HG02571 (cell line): ENCODE data around the gene C1QTNF9B.

Source experiments
- ATAC-seq: cut with Tn5 transposase; IDR thresholded peaks from one replicate; pipeline ENCODE4 v1.9.1; 2021; ENCODE audit warnings: mild to moderate bottlenecking, moderate library complexity; ENCODE audit not compliant: unreplicated experiment

The C1QTNF9B gene

GRCh38 chr13:23859904-23860303 is 37.4 kb downstream of the C1QTNF9B start:
- ATAC-seq, result no peak

- ATAC-seq, result no peak
Measured at GRCh38 chr13:23859455-23859854, 37.8 kb downstream of the C1QTNF9B start.

- no peak for ATAC-seq
Measured at GRCh38 chr13:23858546-23858945, 38.8 kb downstream of the C1QTNF9B start.

GRCh38 chr13:23856008-23856750 is 41.1 kb downstream of the C1QTNF9B start:
- no peak for ATAC-seq

- no peak for ATAC-seq
Measured at GRCh38 chr13:23855360-23855759, 41.9 kb downstream of the C1QTNF9B start.

- ATAC-seq, result no peak
Measured at GRCh38 chr13:23852351-23852750, 45.0 kb downstream of the C1QTNF9B start.

GRCh38 chr13:23851106-23851505 is 46.2 kb downstream of the C1QTNF9B start:
- ATAC-seq, result no peak

- ATAC-seq, result no peak
Measured at GRCh38 chr13:23850134-23850533, 47.2 kb downstream of the C1QTNF9B start.

- no peak for ATAC-seq
Measured at GRCh38 chr13:23849670-23850069, 47.6 kb downstream of the C1QTNF9B start.

- ATAC-seq, result no peak
Measured at GRCh38 chr13:23848646-23849141, 48.6 kb downstream of the C1QTNF9B start.

GRCh38 chr13:23848019-23848418 is 49.3 kb downstream of the C1QTNF9B start:
- no peak for ATAC-seq

- no peak for ATAC-seq
Measured at GRCh38 chr13:23847497-23847896, 49.8 kb downstream of the C1QTNF9B start.

- ATAC-seq, result no peak
Measured at GRCh38 chr13:23845105-23845725, 52.1 kb downstream of the C1QTNF9B start.

- no peak for ATAC-seq
Measured at GRCh38 chr13:23844132-23844531, 53.2 kb downstream of the C1QTNF9B start.

GRCh38 chr13:23843436-23843835 is 53.9 kb downstream of the C1QTNF9B start:
- no peak for ATAC-seq

- no peak for ATAC-seq
Measured at GRCh38 chr13:23842406-23842805, 54.9 kb downstream of the C1QTNF9B start.
